GM18870 (cell line): ENCODE measurements around the gene CCR7.

Experiments used
- ATAC-seq: cut with Tn5 transposase; IDR thresholded peaks from one replicate; pipeline ENCODE4 v1.9.1; 2021; ENCODE audit warnings: moderate library complexity; ENCODE audit not compliant: unreplicated experiment

CCR7 gene

GRCh38 chr17:40538936-40539705 lies 26.2 kb downstream of the CCR7 start:
- no peak for ATAC-seq

DNA sequence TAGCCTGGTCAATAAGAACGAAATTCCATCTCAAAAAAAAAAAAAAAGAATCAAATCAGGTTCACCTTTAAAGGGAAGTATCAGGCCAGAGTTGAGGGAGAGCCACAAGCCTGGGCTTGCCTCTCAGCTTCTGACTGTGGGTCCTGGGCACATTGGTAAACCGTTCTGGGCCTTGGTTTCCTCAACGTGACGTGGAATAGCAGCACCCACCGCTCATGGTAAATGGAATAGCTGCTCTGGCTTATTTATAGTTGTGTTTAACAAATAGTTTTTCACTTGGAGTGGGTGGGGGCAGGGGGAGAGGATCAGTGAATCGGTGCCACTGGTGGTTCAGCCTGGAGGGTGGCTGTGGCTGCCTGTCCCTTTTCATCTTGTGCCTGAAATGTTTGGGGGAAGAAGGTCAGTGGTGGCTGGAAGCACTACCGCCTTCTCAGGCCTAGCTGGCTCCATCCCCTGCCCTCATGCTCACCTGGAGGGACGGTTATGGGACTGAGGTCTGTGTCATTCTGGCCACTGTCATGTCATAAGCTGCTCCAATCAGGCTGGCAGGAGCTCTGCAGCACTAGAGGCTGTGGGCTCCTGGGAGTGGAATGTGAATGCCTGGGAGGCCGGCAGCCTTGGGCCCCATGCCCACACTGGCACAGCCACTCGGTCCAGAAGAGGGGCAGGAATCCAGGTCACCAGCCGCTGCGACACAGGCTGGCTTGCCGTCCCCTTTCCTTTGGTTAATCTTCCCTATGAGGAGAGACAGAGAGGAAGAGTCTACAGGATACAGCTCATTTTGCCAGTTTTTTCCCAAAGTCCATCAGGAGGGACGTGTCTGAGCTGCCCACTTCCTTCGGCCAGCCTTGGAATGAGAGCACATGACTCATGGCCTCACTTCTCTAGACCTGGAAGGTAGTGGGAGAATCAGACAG lies 27.0 kb downstream of the CCR7 start:
- no peak for ATAC-seq

GRCh38 chr17:40536295-40537171 lies 28.7 kb downstream of the CCR7 start:
- ATAC-seq: no peak

GRCh38 chr17:40535924-40536294 lies 29.4 kb downstream of the CCR7 start:
- ATAC-seq: no peak

GRCh38 chr17:40535438-40535837 lies 29.8 kb downstream of the CCR7 start:
- ATAC-seq: no peak

- ATAC-seq: no peak
These were observed 30.7 kb downstream of the CCR7 start for GRCh38 chr17:40534371-40535189.

GRCh38 chr17:40533896-40534295 lies 31.4 kb downstream of the CCR7 start:
- ATAC-seq: no peak

DNA sequence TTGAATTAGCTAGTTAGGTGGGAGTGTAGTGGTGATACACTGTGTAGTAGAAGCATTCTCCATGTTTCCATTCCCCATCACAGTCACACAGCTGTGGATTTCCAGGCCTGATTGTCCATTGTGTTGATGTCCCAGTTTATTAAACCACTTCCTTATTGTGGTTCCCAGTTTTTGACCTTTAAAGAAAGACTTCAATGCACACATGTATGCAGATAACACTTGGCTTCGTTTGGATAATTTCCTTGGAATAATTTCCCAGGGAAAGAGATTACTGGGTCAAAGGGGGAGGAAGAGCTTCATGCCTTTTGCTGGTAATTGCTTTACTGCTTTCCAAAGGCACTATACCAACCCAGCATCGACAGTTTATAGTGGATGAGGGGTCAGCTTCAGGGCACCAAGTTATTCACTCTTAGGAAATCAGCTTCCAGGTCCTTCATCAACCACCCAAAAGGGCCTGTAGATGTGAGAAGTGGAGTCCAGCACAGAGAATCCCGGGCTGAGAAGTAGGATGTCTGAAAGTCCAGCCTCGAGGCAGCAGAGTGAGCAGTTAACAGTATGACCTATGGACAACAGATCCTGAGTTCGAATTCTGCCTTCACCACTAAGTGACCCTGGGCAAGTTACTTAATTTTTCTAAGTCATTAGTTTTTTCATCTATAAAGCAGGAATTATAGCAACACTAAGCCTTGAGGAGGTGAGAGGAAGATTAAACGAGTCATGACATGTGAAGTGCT lies 32.6 kb downstream of the CCR7 start:
- ATAC-seq: no peak

- ATAC-seq: no peak
These were observed 34.0 kb downstream of the CCR7 start for GRCh38 chr17:40531051-40531991.

DNA sequence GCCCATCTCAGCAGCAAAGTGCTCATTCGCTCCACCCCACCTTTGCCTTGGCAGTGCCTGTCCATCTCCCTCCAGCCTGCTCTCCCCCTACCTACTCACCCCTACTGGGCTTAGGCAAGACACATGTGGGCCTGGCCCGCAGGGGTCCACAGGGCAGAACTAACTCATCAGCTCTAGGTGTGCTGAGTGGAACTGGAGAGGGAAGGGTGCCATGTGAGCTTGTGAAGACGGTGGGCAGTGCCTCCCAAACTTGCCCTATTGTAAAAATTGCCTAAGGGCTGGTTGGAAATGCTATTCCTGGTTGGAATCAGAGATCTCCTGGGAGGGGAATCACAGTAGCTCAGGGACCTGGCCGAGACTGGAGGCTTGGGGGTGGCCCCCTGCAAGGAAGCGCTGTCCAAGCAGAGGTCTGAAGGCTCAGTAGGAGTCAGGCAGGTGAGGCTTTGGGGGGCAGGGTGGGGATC lies 34.7 kb downstream of the CCR7 start:
- no peak for ATAC-seq

DNA sequence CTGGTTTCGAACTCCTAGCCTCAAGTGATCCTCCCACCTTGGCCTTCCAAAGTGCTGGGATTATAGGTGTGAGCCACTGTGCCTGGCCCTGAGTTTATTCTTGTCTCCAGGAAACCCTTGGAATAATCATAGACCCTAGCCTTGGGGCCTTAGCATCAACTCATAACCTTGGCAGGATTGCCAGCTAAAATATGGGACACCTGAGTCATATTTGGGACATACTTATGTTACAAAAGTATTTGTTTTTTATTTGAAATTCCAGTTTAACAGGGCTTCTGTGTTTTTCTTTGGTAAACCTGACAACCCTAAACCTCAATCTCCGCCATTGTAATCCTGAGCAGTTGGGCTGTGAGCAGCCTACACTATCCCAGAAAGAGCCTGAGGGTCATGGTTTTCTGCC lies 35.3 kb downstream of the CCR7 start:
- ATAC-seq: no peak

DNA sequence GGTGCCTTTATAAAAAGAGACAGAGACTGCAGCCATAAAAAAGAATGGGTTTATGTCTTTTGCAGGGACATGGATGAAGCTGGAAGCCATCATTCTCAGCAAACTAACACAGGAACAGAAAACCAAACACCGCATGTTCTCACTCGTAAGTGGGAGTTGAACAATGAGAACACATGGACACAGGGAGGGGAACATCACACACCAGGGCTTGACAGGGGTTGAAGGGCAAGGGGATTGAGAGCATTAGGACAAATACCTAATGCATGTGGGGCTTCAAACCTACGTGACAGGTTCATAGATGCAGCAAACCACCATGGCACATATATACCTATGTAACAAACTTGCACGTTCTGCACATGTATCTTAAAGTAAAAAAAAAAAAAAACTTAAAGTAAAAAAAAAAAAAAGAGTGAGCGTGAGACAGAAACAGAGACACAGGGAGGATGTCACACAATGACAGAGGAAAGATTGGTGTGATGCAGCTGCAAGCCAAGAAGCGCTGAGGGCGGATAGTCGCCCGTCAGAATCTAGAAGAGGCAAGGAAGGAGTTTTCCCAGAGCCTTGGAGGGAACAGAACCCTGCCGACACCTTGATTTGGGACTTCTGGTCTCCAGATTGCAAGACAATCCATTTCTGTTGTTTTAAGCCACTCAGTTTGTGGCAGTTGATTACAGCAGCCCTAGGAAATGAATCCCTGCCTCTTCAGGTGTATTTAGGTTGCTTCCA lies 36.4 kb downstream of the CCR7 start:
- ATAC-seq: no peak

GRCh38 chr17:40526668-40527067 lies 38.6 kb downstream of the CCR7 start:
- no peak for ATAC-seq

GRCh38 chr17:40525294-40525693 lies 40.0 kb downstream of the CCR7 start:
- no peak for ATAC-seq

- no peak for ATAC-seq
These were observed 40.9 kb downstream of the CCR7 start for GRCh38 chr17:40524243-40524965.

DNA sequence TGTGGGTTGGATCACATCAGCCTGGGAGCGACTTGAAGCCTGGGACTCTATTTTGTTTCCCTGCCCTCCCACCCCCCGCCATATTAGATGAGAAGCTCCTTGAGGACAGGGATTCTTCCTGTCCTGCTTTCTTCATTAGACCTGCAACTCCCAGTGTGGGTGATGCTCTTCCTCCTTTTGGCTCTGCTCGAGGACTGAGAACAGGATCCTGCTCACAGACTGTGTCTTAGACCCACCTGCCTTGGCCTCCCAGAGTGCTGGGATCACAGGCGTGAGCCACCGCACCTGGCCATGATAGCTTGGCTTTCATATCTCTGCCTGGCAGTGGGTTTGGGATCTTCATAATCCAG lies 42.3 kb downstream of the CCR7 start:
- no peak for ATAC-seq

GRCh38 chr17:40522250-40522960 lies 42.9 kb downstream of the CCR7 start:
- ATAC-seq: no peak
